SK-N-SH (cell line): ENCODE measurements around the gene ATF6B. TPM values are rescaled to one million over a fixed set of nuclear protein-coding genes. Genes with fewer than 3 reads are reported as not detected.

Experiments used
- CTCF ChIA-PET: fragments of 300-600, 350-600 bp; formaldehyde crosslinking; extraction: SDS; loops from one replicate; lab custom pipeline; 2021; lab: Yijun Ruan, JAX
- POLR2A ChIA-PET: fragments of 350-600 bp; sonication (Branson Sonifier 250); formaldehyde crosslinking; extraction: SDS; loops from one replicate; lab custom pipeline; 2020; ENCODE audit warnings: antibody characterized with exemption, inconsistent platforms; lab: Yijun Ruan, JAX
- DNase-seq: peaks from one replicate; pipeline ENCODE4 v3.0.0; 2012
- H2AFZ ChIP-seq: fragments of 200-600 bp; sonication (generic); 2 replicates; pipeline ENCODE4 v1.8.1; 2016; ENCODE audit warnings: antibody characterized with exemption, mild to moderate bottlenecking, low read depth
- H3F3A ChIP-seq: fragments of 200-600 bp; sonication (generic); replicated peaks from 2 replicates; pipeline ENCODE3; 2016; ENCODE audit warnings: antibody characterized with exemption, mild to moderate bottlenecking; ENCODE audit not compliant: insufficient read depth
- H3K27ac ChIP-seq, 2 experiments: fragments of 200-500 bp in 1 of 2; fragments of 200-600 bp in 1 of 2; sonication (Bioruptor generic) in 1 of 2; sonication (generic), shearing (Covaris generic) in 1 of 2; 2 replicates each; pipeline versions ENCODE4 v1.5.1 to v1.6.1; 2014 to 2016; ENCODE audit warnings: low read depth in 2 of 2, inconsistent platforms in 1 of 2, low read length in 1 of 2, mild to moderate bottlenecking in 1 of 2, mixed read lengths in 1 of 2
- H3K27me3 ChIP-seq: fragments of 200-600 bp; sonication (generic), shearing (Covaris generic); 2 replicates; pipeline ENCODE4 v1.6.1; 2016; ENCODE audit warnings: mixed run types; ENCODE audit not compliant: insufficient read depth
- H3K36me3 ChIP-seq, 2 experiments: fragments of 200-500 bp in 1 of 2; fragments of 200-600 bp in 1 of 2; sonication (Bioruptor generic) in 1 of 2; sonication (generic) in 1 of 2; replicated peaks in 1 of 2; 2 replicates each; pipeline versions ENCODE3 to v1.5.1; 2014 to 2016; ENCODE audit warnings: low read length in 1 of 2, mild to moderate bottlenecking in 1 of 2; ENCODE audit not compliant: insufficient read depth in 2 of 2, control insufficient read depth in 1 of 2
- H3K4me1 ChIP-seq, 2 experiments: fragments of 200-500 bp in 1 of 2; fragments of 200-600 bp in 1 of 2; sonication (Bioruptor generic) in 1 of 2; sonication (generic), shearing (Covaris generic) in 1 of 2; 2 replicates each; pipeline versions ENCODE4 v1.5.1 to v1.6.1; 2014 to 2016; ENCODE audit warnings: low read depth in 1 of 2, low read length in 1 of 2, mixed run types in 1 of 2; ENCODE audit not compliant: insufficient read depth in 2 of 2, control insufficient read depth in 1 of 2
- H3K4me2 ChIP-seq: fragments of 200-600 bp; sonication (generic), shearing (Covaris generic); 2 replicates; pipeline ENCODE4 v1.6.1; 2017; ENCODE audit warnings: mixed run types
- H3K4me3 ChIP-seq, 2 experiments: fragments of 200-500 bp in 1 of 2; fragments of 200-600 bp in 1 of 2; sonication (Bioruptor generic) in 1 of 2; sonication (generic), shearing (Covaris generic) in 1 of 2; 2 replicates each; pipeline versions ENCODE4 v1.5.1 to v1.8.1; 2014 to 2016; ENCODE audit warnings: low read depth in 2 of 2, inconsistent platforms in 1 of 2, low read length in 1 of 2, mild to moderate bottlenecking in 1 of 2, mixed read lengths in 1 of 2, moderate library complexity in 1 of 2
- H3K79me2 ChIP-seq: fragments of 200-600 bp; sonication (generic); 2 replicates; pipeline ENCODE4 v1.8.1; 2017; ENCODE audit warnings: mild to moderate bottlenecking; ENCODE audit not compliant: insufficient read depth
- H3K9ac ChIP-seq: fragments of 200-600 bp; sonication (generic); 2 replicates; pipeline ENCODE4 v1.6.1; 2017; ENCODE audit warnings: mixed run types
- H3K9me2 ChIP-seq: fragments of 200-600 bp; sonication (generic); 2 replicates; pipeline ENCODE4 v1.6.1; 2017; ENCODE audit warnings: mixed run types
- H3K9me3 ChIP-seq: fragments of 200-600 bp; sonication (generic); 2 replicates; pipeline ENCODE4 v1.6.1; 2017; ENCODE audit warnings: mixed run types, mild to moderate bottlenecking, moderate library complexity
- H4K20me1 ChIP-seq: fragments of 200-600 bp; sonication (generic); 2 replicates; pipeline ENCODE4 v1.6.1; 2017; ENCODE audit warnings: mild to moderate bottlenecking, mixed run types; ENCODE audit not compliant: insufficient read depth
- FOXJ3 ChIP-seq: sonication (generic); formaldehyde crosslinking; IDR thresholded peaks from 2 replicates; pipeline ENCODE4 v1.5.1; 2020; ENCODE audit warnings: mild to moderate bottlenecking, missing genetic modification reagents
- FOXM1 ChIP-seq: IDR thresholded peaks from 2 replicates; pipeline ENCODE4 v1.4.0; 2012; ENCODE audit warnings: low read depth, mild to moderate bottlenecking
- GATA2 ChIP-seq: sonication (generic); formaldehyde crosslinking; IDR thresholded peaks from 2 replicates; pipeline ENCODE4 v1.5.0; 2020; ENCODE audit warnings: mild to moderate bottlenecking, missing genetic modification reagents
- MXI1 ChIP-seq: IDR thresholded peaks from 2 replicates; pipeline ENCODE4 v1.6.1; 2012; ENCODE audit warnings: mild to moderate bottlenecking, low read depth, low read length, improper control_type of control experiment
- NFIC ChIP-seq: IDR thresholded peaks from 2 replicates; pipeline ENCODE4 v1.4.0; 2012; ENCODE audit warnings: borderline replicate concordance
- RAD21 ChIP-seq: IDR thresholded peaks from 2 replicates; pipeline ENCODE4 v1.6.1; 2012; ENCODE audit warnings: mild to moderate bottlenecking, low read length
- TEAD4 ChIP-seq: IDR thresholded peaks from 2 replicates; pipeline ENCODE4 v1.4.0; 2012; ENCODE audit warnings: mild to moderate bottlenecking, borderline replicate concordance; ENCODE audit not compliant: insufficient read depth
- YY1 ChIP-seq: IDR thresholded peaks from 2 replicates; pipeline ENCODE4 v1.4.0; 2012; ENCODE audit warnings: low read depth, mild to moderate bottlenecking
- WGBS: methylation state at CpG from one replicate; pipeline ENCODE4 v1.1.6; 2017; ENCODE audit warnings: low lambda C conversion rate; 5-methylcytosine and 5-hydroxymethylcytosine counted together
- polyA plus RNA-seq, 3 experiments: library from polyadenylated mRNA; depleted of rRNA; stranded (reverse); fragments of >200 nt; gene quantifications; 2 replicates each; pipeline ENCODE4 v1.2.3, GENCODE V29; 2012
- TF ChIP-seq, protein P1 (sequence below): IDR thresholded peaks from 2 replicates; pipeline ENCODE4 v1.4.0; 2012; ENCODE audit warnings: low read depth, borderline replicate concordance
- TF ChIP-seq, protein P2 (sequence below): IDR thresholded peaks from 2 replicates; pipeline ENCODE4 v1.4.0; 2012; ENCODE audit warnings: low read depth
- TF ChIP-seq, protein P3 (sequence below): IDR thresholded peaks from 2 replicates; pipeline ENCODE4 v1.6.1; 2012; ENCODE audit warnings: mild to moderate bottlenecking, low read depth, low read length, moderate library complexity
- TF ChIP-seq, protein P4 (sequence below): fragments of 200-600 bp; sonication (generic); IDR thresholded peaks from 2 replicates; pipeline ENCODE4 v1.6.1; 2017; ENCODE audit warnings: antibody characterized with exemption, mild to moderate bottlenecking, moderate library complexity

ATF6B gene
- polyA plus RNA-seq, 1 of the 3 experiments (the other 2 are of a cell fraction), result 61.3 TPM

DNA sequence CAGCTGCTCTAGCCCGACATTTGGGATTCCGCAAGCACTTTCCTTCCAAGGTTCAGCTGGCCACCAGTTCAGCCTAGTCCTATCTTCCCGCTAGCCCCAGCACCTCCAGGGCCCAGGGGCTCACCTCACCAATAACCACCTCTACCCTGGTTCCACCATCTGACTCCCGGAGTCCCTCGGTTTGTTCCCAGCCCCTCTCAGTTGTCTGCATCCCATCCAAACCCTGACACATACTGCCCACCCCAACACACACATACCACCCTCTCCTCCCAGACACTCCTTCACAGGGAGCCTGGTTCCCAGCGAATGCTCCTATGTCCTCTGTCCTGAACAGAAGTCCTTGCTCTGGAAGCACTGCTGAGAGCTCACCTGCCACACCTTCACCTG, 19.3 kb downstream of the ATF6B start:
- no peak for DNase-seq
- no peak overlapping the region for H2AFZ ChIP-seq
- H3K4me2 ChIP-seq, result peak overlapping the region; percentile 53; the same call in 1 of the 2 replicates
- peaks cover 2% of the 10 kb centered on the region for H3K27me3 ChIP-seq
- no peaks in the 10 kb centered on the region for H3K36me3 ChIP-seq
- no peaks in the 10 kb centered on the region for H3K9me2 ChIP-seq
- WGBS, result 33% methylated on average over 6 of the region's 6 CpGs
- TF ChIP-seq, protein P1, sequence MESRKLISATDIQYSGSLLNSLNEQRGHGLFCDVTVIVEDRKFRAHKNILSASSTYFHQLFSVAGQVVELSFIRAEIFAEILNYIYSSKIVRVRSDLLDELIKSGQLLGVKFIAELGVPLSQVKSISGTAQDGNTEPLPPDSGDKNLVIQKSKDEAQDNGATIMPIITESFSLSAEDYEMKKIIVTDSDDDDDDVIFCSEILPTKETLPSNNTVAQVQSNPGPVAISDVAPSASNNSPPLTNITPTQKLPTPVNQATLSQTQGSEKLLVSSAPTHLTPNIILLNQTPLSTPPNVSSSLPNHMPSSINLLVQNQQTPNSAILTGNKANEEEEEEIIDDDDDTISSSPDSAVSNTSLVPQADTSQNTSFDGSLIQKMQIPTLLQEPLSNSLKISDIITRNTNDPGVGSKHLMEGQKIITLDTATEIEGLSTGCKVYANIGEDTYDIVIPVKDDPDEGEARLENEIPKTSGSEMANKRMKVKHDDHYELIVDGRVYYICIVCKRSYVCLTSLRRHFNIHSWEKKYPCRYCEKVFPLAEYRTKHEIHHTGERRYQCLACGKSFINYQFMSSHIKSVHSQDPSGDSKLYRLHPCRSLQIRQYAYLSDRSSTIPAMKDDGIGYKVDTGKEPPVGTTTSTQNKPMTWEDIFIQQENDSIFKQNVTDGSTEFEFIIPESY, result no peak
- TF ChIP-seq YY1 (no peak), FOXM1 (no peak), NFIC (no peak), RAD21 (no peak), MXI1 (no peak), GATA2 (CRISPR knock-in tag) (no peak), TEAD4 (no peak), FOXJ3 (CRISPR knock-in tag) (no peak)
- TF ChIP-seq, protein P2, sequence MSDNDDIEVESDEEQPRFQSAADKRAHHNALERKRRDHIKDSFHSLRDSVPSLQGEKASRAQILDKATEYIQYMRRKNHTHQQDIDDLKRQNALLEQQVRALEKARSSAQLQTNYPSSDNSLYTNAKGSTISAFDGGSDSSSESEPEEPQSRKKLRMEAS, result no peak
- TF ChIP-seq, protein P3, sequence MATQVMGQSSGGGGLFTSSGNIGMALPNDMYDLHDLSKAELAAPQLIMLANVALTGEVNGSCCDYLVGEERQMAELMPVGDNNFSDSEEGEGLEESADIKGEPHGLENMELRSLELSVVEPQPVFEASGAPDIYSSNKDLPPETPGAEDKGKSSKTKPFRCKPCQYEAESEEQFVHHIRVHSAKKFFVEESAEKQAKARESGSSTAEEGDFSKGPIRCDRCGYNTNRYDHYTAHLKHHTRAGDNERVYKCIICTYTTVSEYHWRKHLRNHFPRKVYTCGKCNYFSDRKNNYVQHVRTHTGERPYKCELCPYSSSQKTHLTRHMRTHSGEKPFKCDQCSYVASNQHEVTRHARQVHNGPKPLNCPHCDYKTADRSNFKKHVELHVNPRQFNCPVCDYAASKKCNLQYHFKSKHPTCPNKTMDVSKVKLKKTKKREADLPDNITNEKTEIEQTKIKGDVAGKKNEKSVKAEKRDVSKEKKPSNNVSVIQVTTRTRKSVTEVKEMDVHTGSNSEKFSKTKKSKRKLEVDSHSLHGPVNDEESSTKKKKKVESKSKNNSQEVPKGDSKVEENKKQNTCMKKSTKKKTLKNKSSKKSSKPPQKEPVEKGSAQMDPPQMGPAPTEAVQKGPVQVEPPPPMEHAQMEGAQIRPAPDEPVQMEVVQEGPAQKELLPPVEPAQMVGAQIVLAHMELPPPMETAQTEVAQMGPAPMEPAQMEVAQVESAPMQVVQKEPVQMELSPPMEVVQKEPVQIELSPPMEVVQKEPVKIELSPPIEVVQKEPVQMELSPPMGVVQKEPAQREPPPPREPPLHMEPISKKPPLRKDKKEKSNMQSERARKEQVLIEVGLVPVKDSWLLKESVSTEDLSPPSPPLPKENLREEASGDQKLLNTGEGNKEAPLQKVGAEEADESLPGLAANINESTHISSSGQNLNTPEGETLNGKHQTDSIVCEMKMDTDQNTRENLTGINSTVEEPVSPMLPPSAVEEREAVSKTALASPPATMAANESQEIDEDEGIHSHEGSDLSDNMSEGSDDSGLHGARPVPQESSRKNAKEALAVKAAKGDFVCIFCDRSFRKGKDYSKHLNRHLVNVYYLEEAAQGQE, result no peak
- TF ChIP-seq, protein P4, sequence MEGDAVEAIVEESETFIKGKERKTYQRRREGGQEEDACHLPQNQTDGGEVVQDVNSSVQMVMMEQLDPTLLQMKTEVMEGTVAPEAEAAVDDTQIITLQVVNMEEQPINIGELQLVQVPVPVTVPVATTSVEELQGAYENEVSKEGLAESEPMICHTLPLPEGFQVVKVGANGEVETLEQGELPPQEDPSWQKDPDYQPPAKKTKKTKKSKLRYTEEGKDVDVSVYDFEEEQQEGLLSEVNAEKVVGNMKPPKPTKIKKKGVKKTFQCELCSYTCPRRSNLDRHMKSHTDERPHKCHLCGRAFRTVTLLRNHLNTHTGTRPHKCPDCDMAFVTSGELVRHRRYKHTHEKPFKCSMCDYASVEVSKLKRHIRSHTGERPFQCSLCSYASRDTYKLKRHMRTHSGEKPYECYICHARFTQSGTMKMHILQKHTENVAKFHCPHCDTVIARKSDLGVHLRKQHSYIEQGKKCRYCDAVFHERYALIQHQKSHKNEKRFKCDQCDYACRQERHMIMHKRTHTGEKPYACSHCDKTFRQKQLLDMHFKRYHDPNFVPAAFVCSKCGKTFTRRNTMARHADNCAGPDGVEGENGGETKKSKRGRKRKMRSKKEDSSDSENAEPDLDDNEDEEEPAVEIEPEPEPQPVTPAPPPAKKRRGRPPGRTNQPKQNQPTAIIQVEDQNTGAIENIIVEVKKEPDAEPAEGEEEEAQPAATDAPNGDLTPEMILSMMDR, result no peak
- H3K79me2 ChIP-seq, result no peaks in the 10 kb centered on the region
- no peak overlapping the region for H3K4me3 ChIP-seq
- ChIA-PET CTCF (interaction anchor here (1.1 to 2.4 kb wide), 3 partner anchors 8 to 20 kb away, joined by 3 to 16 read pairs (median 6); partner anchors contain the start of gene ATF6B), POLR2A (no interaction called here)
- H3K4me1 ChIP-seq, result peaks cover 0 to 13% of the 10 kb centered on the region in 2 experiments; a peak in 3 of 4 replicates
- no peaks in the 10 kb centered on the region for H4K20me1 ChIP-seq
- peaks cover 21% of the 10 kb centered on the region for H3F3A ChIP-seq
- no peaks in the 10 kb centered on the region for H3K9me3 ChIP-seq
- no peak overlapping the region for H3K9ac ChIP-seq
- no peak overlapping the region for H3K27ac ChIP-seq
